GM13977 (cell line): Measurements from ENCODE around the gene NMBR.
"Not testable (repeated sequence)": the region's sequence is repeated elsewhere in the genome, so short reads cannot be mapped to it uniquely, and the experiment has no call there.

ENCODE experiments used
- DNase-seq: peaks from one replicate; pipeline ENCODE4 v3.0.0; 2012; ENCODE audit warnings: low spot score
- in situ Hi-C: fragments of 300-500 bp; cut with MboI; formaldehyde crosslinking; loops from one replicate; pipeline ENCODE4 v1.12.0; 2022; ENCODE audit warnings: low sequenced_read_pairs, low pct_unique_long_range_greater_than_20kb, mixed read lengths, inconsistent platforms; ENCODE audit not compliant: unreplicated experiment
- TF ChIP-seq, protein P1 (sequence below): IDR thresholded peaks from 2 replicates; pipeline ENCODE4 v1.5.1; 2012; ENCODE audit warnings: mild to moderate bottlenecking, control low read depth; ENCODE audit not compliant: insufficient read depth; ENCODE audit errors: extremely low read depth, missing control alignments

Gene NMBR

DNA sequence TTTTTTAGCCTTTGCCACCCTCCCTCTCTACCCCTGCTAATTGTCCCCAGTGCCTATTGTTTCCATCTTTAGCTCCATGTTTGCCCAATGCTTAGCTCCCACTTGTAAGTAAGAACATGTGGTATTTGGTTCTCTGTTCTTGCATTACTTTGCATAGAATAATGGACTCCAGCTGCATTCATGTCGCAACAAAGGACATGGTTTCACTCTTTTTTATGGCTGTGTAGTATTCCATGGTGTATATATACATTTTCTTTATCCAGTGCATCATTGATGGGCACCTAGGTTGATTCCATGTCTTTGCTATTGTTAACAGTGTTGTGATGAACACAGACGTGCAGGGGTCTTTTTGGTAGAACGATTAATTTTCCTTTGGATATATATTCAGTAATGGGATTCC is 118.4 kb downstream of the NMBR start:
- in situ Hi-C loops: no loop called here
- TF ChIP-seq, protein P1, sequence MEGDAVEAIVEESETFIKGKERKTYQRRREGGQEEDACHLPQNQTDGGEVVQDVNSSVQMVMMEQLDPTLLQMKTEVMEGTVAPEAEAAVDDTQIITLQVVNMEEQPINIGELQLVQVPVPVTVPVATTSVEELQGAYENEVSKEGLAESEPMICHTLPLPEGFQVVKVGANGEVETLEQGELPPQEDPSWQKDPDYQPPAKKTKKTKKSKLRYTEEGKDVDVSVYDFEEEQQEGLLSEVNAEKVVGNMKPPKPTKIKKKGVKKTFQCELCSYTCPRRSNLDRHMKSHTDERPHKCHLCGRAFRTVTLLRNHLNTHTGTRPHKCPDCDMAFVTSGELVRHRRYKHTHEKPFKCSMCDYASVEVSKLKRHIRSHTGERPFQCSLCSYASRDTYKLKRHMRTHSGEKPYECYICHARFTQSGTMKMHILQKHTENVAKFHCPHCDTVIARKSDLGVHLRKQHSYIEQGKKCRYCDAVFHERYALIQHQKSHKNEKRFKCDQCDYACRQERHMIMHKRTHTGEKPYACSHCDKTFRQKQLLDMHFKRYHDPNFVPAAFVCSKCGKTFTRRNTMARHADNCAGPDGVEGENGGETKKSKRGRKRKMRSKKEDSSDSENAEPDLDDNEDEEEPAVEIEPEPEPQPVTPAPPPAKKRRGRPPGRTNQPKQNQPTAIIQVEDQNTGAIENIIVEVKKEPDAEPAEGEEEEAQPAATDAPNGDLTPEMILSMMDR: no peak
- DNase-seq: no peak

DNA sequence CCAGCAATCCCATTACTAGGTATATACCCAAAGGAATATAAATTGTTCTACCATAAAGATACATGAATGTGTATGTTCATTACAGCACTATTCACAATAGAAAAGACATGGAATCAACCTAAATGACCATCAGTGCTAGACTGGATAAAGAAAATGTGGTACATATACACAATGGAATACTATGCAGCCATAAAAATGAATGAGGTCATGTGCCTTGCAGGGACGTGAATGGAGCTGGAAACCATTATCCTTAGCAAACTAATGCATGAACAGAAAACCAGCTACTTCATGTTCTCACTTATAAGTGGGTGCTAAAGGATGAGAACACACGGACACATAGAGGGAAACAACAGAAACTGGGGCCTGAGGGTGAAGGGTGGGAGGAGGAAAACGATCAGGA is 119.1 kb downstream of the NMBR start:
- in situ Hi-C loops, DNase-seq: not testable (repeated sequence)

DNA sequence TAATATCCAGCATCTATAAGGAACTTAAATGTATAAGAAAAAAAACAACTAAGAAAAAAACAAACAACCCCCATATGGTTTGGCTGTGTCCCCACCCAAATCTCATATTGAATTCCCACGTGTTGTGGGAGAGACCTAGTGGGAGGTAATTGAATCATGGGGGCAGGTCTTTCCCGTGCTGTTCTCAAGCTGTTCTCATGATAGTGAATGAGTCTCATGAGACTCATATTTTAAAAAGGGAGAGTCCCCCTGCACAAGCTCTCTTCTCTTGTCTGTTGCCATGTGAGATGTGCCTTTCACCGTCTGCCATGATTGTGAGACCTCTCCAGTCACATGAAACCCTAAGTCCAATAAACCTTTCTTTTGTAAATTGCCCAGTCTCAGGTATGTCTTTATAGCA is 119.8 kb downstream of the NMBR start:
- TF ChIP-seq, protein P1: no peak
- in situ Hi-C loops: no loop called here

DNA sequence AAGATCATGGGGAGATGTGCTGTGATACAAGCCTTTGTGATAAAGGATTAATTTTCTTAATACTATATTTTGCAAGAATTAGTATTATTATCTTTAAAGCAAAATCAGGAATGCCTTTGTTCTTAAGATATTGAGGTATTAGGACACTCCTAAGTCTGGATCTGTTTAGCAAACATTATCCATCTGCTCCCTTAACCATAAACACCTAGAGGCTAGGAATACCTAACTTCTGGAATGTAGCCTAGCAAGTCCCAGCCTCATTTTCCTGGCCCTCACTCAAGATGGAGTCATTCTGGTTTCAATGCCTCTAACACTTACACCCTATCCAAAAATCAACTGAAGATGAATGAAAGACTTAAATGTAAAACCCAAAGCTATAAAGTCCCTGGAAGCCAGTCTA is 120.5 kb downstream of the NMBR start:
- in situ Hi-C loops: no loop called here
- DNase-seq: no peak
- TF ChIP-seq, protein P1: no peak

More for the DNA sequence above, 119.8 kb downstream of the NMBR start:
- DNase-seq: no peak
